Dermis blood vessel endothelial cell (primary cell): ENCODE measurements around the gene ATP6V1B1. TPM values are rescaled to one million over a fixed set of nuclear protein-coding genes. Genes with fewer than 3 reads are reported as not detected.

Source experiments
- DNase-seq: peaks from one replicate; pipeline ENCODE4 v3.0.0; 2010
- total RNA-seq: library from RNA; depleted of rRNA; stranded (reverse); fragments of >200 nt; gene quantifications from 2 replicates; pipeline ENCODE4 v1.2.3, GENCODE V29; 2014

ATP6V1B1 gene
- total RNA-seq, 1 donor from 2014 or later: not detected

GRCh38 chr2:70977605-70978205 is 42.0 kb downstream of the ATP6V1B1 start:
- peak; percentile 71 for DNase-seq

- peak; percentile 43 for DNase-seq
Observed at GRCh38 chr2:70978341-70979179, 42.9 kb downstream of the ATP6V1B1 start, which contains the start of gene ANKRD53. TSS of gene ANKRD53 (plus strand) at chr2:70978630. CDS start at chr2:70978646, 16 bp downstream.

- DNase-seq: no peak
Observed at GRCh38 chr2:70979180-70979488, 43.4 kb downstream of the ATP6V1B1 start.

- no peak for DNase-seq
Observed at GRCh38 chr2:70979626-70980025, 43.9 kb downstream of the ATP6V1B1 start.

DNA sequence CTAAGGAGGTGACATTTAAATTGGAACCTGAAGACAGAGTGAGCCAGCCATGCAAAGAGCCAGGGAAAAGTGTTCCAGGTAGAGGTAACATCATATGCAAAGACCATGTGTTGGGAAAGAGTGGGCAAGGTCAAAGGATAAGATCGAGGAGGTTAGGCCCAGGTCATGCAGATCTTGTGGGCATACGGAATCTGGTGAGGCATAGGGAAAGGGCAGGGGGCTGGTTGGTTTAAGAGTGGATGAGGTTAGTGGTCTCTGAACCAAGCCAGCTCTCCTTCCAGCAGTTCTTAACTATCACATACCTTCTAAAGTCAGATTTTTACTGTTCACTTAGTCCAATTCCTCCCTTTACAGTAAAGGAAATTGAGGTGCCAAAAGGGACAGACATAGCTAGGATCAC is 45.7 kb downstream of the ATP6V1B1 start:
- no peak for DNase-seq

DNA sequence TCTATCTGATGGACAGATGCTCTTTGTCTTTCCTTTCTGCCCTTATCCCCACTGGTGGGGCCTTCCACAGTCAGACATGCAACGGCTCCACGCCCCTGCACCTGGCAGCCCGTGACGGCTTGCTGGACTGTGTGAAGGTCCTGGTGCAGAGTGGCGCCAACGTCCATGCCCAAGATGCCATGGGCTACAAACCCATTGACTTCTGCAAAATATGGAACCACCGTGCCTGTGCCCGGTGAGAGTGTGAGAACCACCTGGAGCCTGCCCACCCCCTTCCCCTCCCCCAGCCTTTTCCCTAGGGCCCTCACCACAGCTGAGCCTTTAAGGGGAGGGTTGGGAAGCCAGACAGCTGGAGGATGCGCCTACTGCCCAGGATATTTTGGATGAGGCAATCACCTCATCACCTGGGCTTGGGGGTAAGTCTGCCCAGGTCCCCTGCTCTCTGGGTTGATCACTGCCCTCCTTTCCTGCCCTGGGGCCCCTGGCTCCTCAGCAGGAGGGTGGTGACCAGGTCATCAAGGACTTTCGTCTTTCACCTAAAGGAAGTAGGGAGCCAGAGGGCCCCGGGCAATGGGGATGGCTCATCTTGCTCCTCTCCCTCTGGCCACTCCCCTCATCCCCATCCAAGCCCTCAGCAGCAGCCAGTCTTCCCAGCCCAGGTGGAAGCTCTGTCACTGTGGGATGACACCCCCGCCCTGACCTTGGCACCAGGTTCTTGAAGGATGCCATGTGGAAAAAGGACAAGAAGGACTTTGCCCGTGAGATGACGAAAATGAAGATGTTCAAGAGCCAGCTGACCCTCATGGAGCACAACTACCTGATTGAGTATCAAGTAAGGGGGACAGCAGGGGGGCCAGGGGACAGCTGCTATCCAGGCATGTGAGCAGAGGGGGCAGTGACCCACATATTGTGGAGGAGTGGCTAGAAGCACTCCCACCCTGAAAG is 46.4 kb downstream of the ATP6V1B1 start:
- DNase-seq: no peak

DNA sequence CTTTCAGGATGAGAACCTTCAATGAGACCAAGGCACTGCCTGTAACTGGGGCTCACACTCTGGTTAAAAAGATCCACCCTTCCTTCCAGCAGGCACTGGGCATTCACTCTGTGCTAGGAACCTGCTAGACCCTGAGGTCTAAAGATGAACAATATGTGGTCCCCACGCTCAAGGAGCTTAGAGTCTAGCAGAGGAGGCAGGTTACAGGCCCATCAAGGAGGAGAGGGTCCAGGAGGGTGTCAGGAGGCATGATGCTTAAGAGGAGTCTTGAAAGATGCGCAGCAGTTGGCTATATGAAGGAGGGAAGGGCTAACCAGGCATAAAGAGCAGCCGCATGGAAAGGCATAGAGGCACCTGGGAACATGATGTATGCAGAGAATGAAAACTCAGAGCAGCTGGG is 47.3 kb downstream of the ATP6V1B1 start:
- DNase-seq: no peak

DNA sequence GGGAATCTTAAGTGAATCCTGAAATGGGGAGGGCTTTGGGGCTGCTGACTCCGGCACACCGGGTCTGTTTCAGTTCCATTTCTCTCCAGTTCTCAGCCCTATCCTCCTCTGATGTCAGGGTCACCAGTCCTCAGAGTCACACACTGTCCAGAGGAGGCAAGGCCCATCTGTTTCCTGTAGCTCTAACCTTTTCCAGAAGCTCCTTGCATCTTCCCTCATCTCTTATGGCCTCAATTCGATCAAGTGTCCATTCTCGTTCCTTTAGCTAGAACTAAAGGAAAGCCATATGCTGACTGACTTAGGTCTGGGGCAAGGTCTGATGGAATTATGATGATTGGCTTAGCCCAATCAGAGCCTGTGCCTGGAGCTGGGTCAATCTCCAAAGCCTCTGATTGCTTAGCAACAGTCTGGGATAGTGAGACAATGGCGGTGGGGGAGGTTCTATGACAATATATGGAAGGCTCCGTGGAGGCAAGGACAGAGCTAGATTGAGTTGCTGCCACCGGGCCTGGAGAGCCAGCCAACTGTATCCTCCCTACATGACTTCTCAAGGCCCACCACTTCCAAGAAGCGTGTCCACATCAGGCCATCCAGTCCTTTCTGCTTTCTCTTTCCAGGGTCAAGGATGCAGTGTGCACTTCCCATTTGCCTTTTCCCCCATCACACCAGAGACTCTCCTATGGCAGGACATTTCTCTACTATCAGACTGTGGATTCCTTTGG is 48.0 kb downstream of the ATP6V1B1 start:
- DNase-seq: no peak

DNA sequence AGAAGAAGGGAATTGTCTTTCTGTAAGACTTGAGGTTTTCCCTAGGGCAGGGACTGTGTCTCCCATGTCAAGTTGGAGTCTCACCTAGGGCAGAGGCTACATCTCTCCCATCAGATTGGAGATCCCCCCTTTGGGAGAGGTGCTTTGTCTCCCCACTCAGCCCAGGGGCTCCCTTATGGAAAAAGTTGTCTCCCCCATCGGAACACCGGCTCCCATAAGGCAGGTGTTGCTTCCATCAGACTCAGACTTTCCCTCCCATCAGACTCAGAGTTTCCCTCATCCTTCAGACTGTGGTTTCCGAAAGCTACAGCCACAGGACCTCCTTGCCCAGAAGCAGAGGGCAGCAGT is 48.5 kb downstream of the ATP6V1B1 start:
- no peak for DNase-seq

- DNase-seq: peak; percentile 75
Observed at GRCh38 chr2:70984576-70985282, 49.0 kb downstream of the ATP6V1B1 start.

- no peak for DNase-seq
Observed at GRCh38 chr2:70985283-70985688, 49.6 kb downstream of the ATP6V1B1 start.

DNA sequence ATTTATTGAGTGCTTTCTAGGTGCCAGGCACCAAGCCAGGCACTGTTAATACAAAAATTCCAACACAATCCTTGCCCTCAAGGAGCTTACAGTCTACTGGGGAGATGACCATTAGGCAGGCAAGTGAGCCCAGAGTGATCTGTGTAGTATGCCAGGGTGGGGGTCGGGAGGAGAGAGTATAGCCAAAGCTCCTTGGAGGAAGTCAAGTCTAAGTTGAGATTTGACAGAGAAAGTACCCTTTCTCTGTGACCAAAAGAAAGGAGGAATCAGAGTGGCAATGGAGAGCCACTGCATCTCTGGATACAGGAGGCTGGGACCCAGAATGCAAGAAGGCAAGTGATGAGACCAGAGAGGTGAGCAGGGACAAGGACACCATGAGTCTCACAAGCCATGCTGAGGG is 50.3 kb downstream of the ATP6V1B1 start:
- DNase-seq: no peak

DNA sequence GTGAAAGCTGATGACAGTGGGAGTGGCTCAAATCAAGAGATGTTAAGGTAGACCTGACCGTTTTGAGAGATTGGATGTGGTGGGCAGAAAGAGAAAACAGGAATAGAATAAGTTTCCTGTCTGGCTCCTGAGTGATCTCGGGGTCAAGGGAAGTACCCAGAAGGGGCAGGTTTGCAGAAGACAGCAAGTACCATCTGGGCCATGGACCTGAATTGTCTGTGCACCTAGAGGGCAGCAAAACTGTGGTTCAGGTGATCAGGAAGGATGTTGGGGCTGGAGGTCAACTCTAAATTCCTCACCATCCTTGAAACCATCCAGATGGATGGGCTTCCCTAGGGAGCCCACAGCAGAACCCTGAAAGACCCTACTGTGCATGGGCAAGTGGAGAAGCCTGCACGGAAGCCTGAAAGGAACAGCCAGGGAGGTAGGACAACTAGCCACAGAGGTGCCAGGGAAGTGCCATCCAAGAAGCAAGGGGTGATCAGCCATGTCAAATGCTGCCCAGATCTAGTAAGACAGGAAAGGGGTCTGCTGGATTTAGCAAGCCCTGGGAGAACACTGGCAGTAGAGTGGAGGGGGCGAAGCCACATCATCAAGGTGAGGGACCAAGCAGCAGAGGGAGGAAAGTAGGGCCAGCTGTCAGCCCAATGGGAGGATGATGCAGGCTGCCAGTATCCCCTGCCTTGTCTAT is 50.9 kb downstream of the ATP6V1B1 start:
- DNase-seq: no peak

DNA sequence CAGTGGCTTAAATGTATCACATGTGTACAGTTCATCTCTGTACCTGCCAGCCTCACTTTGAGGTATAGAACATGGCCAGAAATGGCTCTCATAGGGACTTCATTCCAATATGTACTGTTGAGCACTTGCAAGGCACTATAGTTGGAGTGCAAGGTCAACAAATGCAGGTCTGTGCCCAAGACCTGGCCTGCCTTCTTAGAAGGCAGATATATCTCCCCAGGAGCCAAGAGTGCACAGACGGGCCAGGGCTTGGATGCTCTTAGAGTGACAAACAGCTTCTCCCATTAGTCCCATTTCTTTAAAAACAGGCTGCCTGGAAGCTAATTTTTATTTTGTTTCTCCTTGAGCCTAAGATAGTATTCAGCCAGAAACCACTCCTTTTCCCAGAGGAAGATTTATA is 51.7 kb downstream of the ATP6V1B1 start:
- no peak for DNase-seq

- no peak for DNase-seq
Observed at GRCh38 chr2:70988151-70988550, 52.5 kb downstream of the ATP6V1B1 start.

DNA sequence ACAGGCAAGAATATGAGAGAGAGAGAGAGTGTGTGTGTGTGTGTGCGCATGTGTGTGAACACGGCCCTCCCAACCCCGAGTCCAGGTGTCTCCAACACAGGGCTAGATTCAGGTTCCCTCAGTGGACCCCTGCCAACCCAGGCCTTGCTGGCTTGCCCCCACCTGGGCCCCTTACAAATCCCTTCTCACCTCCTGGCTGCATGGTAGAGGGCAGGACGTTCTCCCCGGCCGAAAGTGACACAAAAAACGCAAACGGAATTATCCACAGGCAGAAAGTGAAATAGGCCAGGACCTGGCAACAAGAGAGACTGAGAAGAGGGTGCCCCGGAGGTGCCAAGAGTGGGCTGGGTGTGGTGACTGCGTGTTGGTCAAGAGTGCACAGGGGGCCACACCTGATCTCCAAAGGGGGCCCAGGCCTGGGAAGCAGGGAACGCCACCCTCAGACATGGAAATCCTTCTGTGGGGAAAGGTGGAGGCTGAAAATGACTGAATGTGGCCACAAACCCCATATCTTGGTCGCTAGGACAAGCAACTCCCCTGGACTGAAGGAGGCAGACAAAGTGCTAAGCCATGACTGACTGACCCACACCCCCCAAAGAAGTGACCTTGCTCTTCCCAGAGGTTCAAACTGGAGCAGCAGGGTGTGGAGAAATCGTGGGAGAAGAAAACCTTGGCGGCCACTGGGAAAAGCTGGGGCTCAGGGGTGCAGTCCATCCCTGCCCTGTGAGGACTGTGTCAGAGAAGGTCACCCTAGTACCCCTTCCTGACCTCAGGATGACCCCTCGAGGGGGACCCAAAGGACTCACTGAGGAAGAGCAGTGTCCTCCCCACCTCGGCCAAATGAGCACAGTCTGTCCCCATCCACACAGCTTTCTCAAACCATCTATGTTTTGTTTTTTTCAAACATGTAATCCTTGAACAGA is 53.3 kb downstream of the ATP6V1B1 start:
- DNase-seq: no peak

DNA sequence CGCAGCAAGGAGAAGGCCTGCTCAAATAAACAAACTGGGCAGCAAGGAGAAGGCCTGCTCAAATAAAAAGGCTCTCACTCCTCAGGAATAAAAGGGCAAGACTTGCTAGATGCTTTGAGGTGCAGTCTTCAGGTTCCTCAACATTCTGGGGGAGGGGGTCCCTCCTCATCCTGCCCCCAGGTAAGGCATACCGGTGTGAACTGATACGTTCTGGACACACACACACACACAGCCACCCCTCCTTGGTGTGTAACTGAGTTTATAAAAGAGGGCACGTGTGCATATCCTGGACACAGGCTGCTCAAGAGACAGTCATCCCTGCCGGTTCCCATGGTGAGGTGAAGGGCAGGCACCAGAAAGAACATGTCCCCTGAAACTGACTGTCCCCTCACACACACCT is 54.5 kb downstream of the ATP6V1B1 start:
- no peak for DNase-seq

- DNase-seq: no peak
Observed at GRCh38 chr2:70991142-70991541, 55.4 kb downstream of the ATP6V1B1 start.

- no peak for DNase-seq
Observed at GRCh38 chr2:70991742-70992141, 56.0 kb downstream of the ATP6V1B1 start.
